Measurements from ENCODE around the gene EIF2B2. TPM values are rescaled to one million over a fixed set of nuclear protein-coding genes. Genes with fewer than 3 reads are reported as not detected.

The EIF2B2 gene
- total RNA-seq, 1 donor from 2014 or later: 38.4 TPM

DNA sequence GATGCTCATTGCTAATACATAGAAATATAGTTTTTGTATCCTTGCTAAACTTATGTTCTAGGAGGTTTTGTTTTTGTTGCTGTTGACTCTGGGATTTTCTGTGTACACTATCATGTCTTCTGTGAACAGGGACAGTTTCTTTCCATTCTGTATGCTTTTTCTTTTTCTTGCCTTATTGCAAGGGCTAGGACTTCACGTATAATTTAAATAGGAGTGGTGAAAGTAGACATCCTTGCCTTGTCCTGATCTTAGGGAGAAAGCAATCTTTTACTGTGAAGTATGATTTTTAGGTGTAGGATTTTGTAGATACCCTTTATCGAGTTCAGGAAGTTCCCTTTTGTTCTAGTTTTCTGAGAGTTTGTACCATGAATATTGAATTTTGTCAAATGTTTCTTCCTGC lies 1.5 kb upstream of the EIF2B2 start:
- TF ChIP-seq, protein P1, sequence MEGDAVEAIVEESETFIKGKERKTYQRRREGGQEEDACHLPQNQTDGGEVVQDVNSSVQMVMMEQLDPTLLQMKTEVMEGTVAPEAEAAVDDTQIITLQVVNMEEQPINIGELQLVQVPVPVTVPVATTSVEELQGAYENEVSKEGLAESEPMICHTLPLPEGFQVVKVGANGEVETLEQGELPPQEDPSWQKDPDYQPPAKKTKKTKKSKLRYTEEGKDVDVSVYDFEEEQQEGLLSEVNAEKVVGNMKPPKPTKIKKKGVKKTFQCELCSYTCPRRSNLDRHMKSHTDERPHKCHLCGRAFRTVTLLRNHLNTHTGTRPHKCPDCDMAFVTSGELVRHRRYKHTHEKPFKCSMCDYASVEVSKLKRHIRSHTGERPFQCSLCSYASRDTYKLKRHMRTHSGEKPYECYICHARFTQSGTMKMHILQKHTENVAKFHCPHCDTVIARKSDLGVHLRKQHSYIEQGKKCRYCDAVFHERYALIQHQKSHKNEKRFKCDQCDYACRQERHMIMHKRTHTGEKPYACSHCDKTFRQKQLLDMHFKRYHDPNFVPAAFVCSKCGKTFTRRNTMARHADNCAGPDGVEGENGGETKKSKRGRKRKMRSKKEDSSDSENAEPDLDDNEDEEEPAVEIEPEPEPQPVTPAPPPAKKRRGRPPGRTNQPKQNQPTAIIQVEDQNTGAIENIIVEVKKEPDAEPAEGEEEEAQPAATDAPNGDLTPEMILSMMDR (IDR thresholded peaks at IDR 0.05): no peak
- Mint-ChIP-seq H3K36me3 (ENCODE audit: low read depth) (peaks cover 7% of the 10 kb centered on the region), H3K27ac (ENCODE audit: unreplicated experiment) (no peak overlapping the region), H3K4me3 (ENCODE audit: unreplicated experiment) (no peak overlapping the region), H3K27me3 (ENCODE audit: low read depth) (no peaks in the 10 kb centered on the region), H3K9me3 (ENCODE audit: low read depth) (peaks cover 5% of the 10 kb centered on the region), H3K4me1 (ENCODE audit: low read depth) (peaks cover 33% of the 10 kb centered on the region)
- no peak for DNase-seq (ENCODE audit: low spot score)

DNA sequence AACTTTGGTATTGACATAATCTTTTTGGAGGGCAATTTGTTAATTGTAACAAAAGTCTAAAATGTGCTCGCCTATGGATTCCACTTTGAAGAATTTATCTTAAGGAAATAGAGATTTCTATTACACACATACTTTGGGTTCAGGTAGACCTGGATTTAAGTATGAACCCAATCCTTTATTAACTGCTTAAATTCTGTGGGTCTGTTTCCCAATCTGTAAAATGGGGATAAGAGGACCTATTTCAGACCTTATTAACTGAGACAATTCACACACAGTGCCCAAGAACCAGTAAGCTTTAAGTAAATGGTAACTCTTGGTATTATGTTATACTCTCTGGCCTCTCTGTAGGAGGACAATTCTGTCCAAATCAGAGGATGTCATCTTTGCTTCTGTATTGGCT lies 822 bp upstream of the EIF2B2 start:
- TF ChIP-seq, protein P1 (IDR thresholded peaks at IDR 0.05): no peak
- Mint-ChIP-seq H3K27me3 (ENCODE audit: low read depth) (no peaks in the 10 kb centered on the region), H3K27ac (ENCODE audit: unreplicated experiment) (peak overlapping the region; percentile 95), H3K4me3 (ENCODE audit: unreplicated experiment) (peak overlapping the region; percentile 100), H3K36me3 (ENCODE audit: low read depth) (peaks cover 13% of the 10 kb centered on the region), H3K4me1 (ENCODE audit: low read depth) (peaks cover 33% of the 10 kb centered on the region), H3K9me3 (ENCODE audit: low read depth) (peaks cover 5% of the 10 kb centered on the region)
- DNase-seq (ENCODE audit: low spot score): no peak

GRCh38 chr14:75003250-75004027 lies 718 bp downstream of the EIF2B2 start:
- Mint-ChIP-seq H3K36me3 (ENCODE audit: low read depth) (peaks cover 21% of the 10 kb centered on the region), H3K9me3 (ENCODE audit: low read depth) (peaks cover 5% of the 10 kb centered on the region), H3K4me1 (ENCODE audit: low read depth) (peaks cover 36% of the 10 kb centered on the region)

GRCh38 chr14:75005357-75005756 lies 2.6 kb downstream of the EIF2B2 start:
- H3K4me1 Mint-ChIP-seq (ENCODE audit: low read depth): peaks cover 31% of the 10 kb centered on the region
- H3K36me3 Mint-ChIP-seq (ENCODE audit: low read depth): peaks cover 31% of the 10 kb centered on the region
- H3K27ac Mint-ChIP-seq (ENCODE audit: unreplicated experiment): no peak overlapping the region
- TF ChIP-seq, protein P1 (IDR thresholded peaks at IDR 0.05): no peak
- H3K27me3 Mint-ChIP-seq (ENCODE audit: low read depth): no peaks in the 10 kb centered on the region
- peaks cover 5% of the 10 kb centered on the region for H3K9me3 Mint-ChIP-seq (ENCODE audit: low read depth)
- DNase-seq (ENCODE audit: low spot score): no peak
- no peak overlapping the region for H3K4me3 Mint-ChIP-seq (ENCODE audit: unreplicated experiment)

More at GRCh38 chr14:75003250-75004027, 718 bp downstream of the EIF2B2 start:
- Mint-ChIP-seq H3K4me3 (ENCODE audit: unreplicated experiment) (peak overlapping the region; percentile 100), H3K27ac (ENCODE audit: unreplicated experiment) (peak overlapping the region; percentile 95), H3K27me3 (ENCODE audit: low read depth) (no peaks in the 10 kb centered on the region)
- no peak for DNase-seq (ENCODE audit: low spot score)
- TF ChIP-seq, protein P1 (IDR thresholded peaks at IDR 0.05): no peak

- Mint-ChIP-seq H3K4me3 (ENCODE audit: unreplicated experiment) (no peak overlapping the region), H3K36me3 (ENCODE audit: low read depth) (peaks cover 32% of the 10 kb centered on the region), H3K27ac (ENCODE audit: unreplicated experiment) (no peak overlapping the region), H3K4me1 (ENCODE audit: low read depth) (peaks cover 39% of the 10 kb centered on the region), H3K9me3 (ENCODE audit: low read depth) (no peaks in the 10 kb centered on the region), H3K27me3 (ENCODE audit: low read depth) (no peaks in the 10 kb centered on the region)
- TF ChIP-seq, protein P1 (IDR thresholded peaks at IDR 0.05): no peak
- DNase-seq (ENCODE audit: low spot score): no peak
These were observed 6.5 kb downstream of the EIF2B2 start for GRCh38 chr14:75009176-75009575.
